Activated CD4-positive, alpha-beta memory T cell treated with anti-CD3 and anti-CD28 coated beads for 36 hours (primary cell): ENCODE data around the gene CELF5. TPM values are rescaled to one million over a fixed set of nuclear protein-coding genes. Genes with fewer than 3 reads are reported as not detected.
"Not testable (repeated sequence)": the region's sequence is repeated elsewhere in the genome, so short reads cannot be mapped to it uniquely, and the experiment has no call there.

ENCODE experiments used
- CTCF ChIA-PET: fragments of 350-600 bp; sonication (Branson Sonifier 250); formaldehyde crosslinking; loops from one replicate; lab custom pipeline; 2021; ENCODE audit warnings: antibody characterized with exemption, inconsistent platforms; lab: Charles Lee
- POLR2A ChIA-PET: fragments of 350-600 bp; sonication (Branson Sonifier 250); formaldehyde crosslinking; loops from one replicate; lab custom pipeline; 2021; ENCODE audit warnings: antibody characterized with exemption; lab: Charles Lee
- DNase-seq: peaks from one replicate; pipeline ENCODE4 v3.0.0-alpha.2; 2020
- H3K27ac Mint-ChIP-seq: one replicate; pipeline ENCODE4 v1.8.0; 2021; ENCODE audit warnings: mixed read lengths
- H3K27me3 Mint-ChIP-seq: one replicate; pipeline ENCODE4 v1.8.0; 2021; ENCODE audit warnings: mixed read lengths
- H3K36me3 Mint-ChIP-seq: one replicate; pipeline ENCODE4 v1.8.0; 2021; ENCODE audit warnings: mixed read lengths
- H3K4me1 Mint-ChIP-seq: one replicate; pipeline ENCODE4 v1.8.0; 2021; ENCODE audit warnings: low read depth, mixed read lengths
- H3K4me3 Mint-ChIP-seq: one replicate; pipeline ENCODE4 v1.8.0; 2021; ENCODE audit warnings: mild to moderate bottlenecking, mixed read lengths
- H3K9me3 Mint-ChIP-seq: one replicate; pipeline ENCODE4 v1.8.0; 2021; ENCODE audit warnings: mixed read lengths
- intact Hi-C: fragments of 100-400 bp; cut with micrococcal nuclease; formaldehyde crosslinking; loops from one replicate; pipeline ENCODE4 v1.15.1; 2023
- total RNA-seq, 2 experiments: library from RNA; stranded (reverse); gene quantifications; one replicate each; pipeline ENCODE4 v1.2.3, GENCODE V29; 2021

The CELF5 gene
- total RNA-seq, 2 experiments from 2014 or later = 0.14 TPM; not detected in 1

GRCh38 chr19:3323658-3324057 lies 99.2 kb downstream of the CELF5 start:
- H3K27ac Mint-ChIP-seq = no peak overlapping the region
- DNase-seq = no peak
- H3K4me1 Mint-ChIP-seq = peaks cover 2% of the 10 kb centered on the region
- no peak overlapping the region for H3K4me3 Mint-ChIP-seq
- CTCF ChIA-PET = interaction anchor here (0.7 to 1.2 kb wide), 5 partner anchors 19 to 149 kb away, joined by 3 to 6 read pairs (median 4); no protein-coding TSS in a partner anchor
- H3K36me3 Mint-ChIP-seq = no peaks in the 10 kb centered on the region
- intact Hi-C loops = no loop called here
- no peaks in the 10 kb centered on the region for H3K9me3 Mint-ChIP-seq
- POLR2A ChIA-PET = no interaction called here
- peaks cover 14% of the 10 kb centered on the region for H3K27me3 Mint-ChIP-seq

- POLR2A ChIA-PET = no interaction called here
- Mint-ChIP-seq H3K36me3 (no peaks in the 10 kb centered on the region), H3K9me3 (no peaks in the 10 kb centered on the region), H3K4me1 (peaks cover 2% of the 10 kb centered on the region), H3K4me3 (no peak overlapping the region), H3K27me3 (peaks cover 14% of the 10 kb centered on the region), H3K27ac (no peak overlapping the region)
- CTCF ChIA-PET = interaction anchor here (1.5 to 6.8 kb wide), 5 partner anchors 19 to 166 kb away, joined by 3 to 88 read pairs (median 10); no protein-coding TSS in a partner anchor
- intact Hi-C loops = no loop called here
- DNase-seq = peak; percentile 84
Observed at GRCh38 chr19:3324405-3324856, 100.0 kb downstream of the CELF5 start.

- no peaks in the 10 kb centered on the region for H3K9me3 Mint-ChIP-seq
- H3K27me3 Mint-ChIP-seq = peaks cover 11% of the 10 kb centered on the region
- ChIA-PET CTCF (interaction anchor here (0.6 to 6.8 kb wide), 10 partner anchors 17 to 573 kb away, joined by 3 to 88 read pairs (median 6); no protein-coding TSS in a partner anchor), POLR2A (no interaction called here)
- no peaks in the 10 kb centered on the region for H3K36me3 Mint-ChIP-seq
- intact Hi-C loops = loop anchor here (5.0 kb wide), 1 partner anchor 162 kb away; no protein-coding TSS in a partner anchor
- peaks cover 2% of the 10 kb centered on the region for H3K4me1 Mint-ChIP-seq
- H3K27ac Mint-ChIP-seq = no peak overlapping the region
- no peak for DNase-seq
- H3K4me3 Mint-ChIP-seq = no peak overlapping the region
Observed at GRCh38 chr19:3325451-3325850, 101.0 kb downstream of the CELF5 start.

- CTCF ChIA-PET = interaction anchor here (1.4 to 6.8 kb wide), 4 partner anchors 100 to 158 kb away, joined by 4 to 88 read pairs (median 22); no protein-coding TSS in a partner anchor
- Mint-ChIP-seq H3K4me1 (peaks cover 2% of the 10 kb centered on the region), H3K9me3 (no peaks in the 10 kb centered on the region), H3K4me3 (no peak overlapping the region), H3K27me3 (peaks cover 3% of the 10 kb centered on the region), H3K36me3 (no peaks in the 10 kb centered on the region), H3K27ac (no peak overlapping the region)
- intact Hi-C loops = loop anchor here (5.0 kb wide), 1 partner anchor 159 kb away; no protein-coding TSS in a partner anchor
- POLR2A ChIA-PET = no interaction called here
- no peak for DNase-seq
Observed at GRCh38 chr19:3328743-3329142, 104.3 kb downstream of the CELF5 start.

GRCh38 chr19:3330047-3330446 lies 105.6 kb downstream of the CELF5 start:
- peaks cover 2% of the 10 kb centered on the region for H3K4me1 Mint-ChIP-seq
- ChIA-PET POLR2A (no interaction called here), CTCF (interaction anchor here (0.8 to 6.8 kb wide), 4 partner anchors 99 to 154 kb away, joined by 3 to 88 read pairs (median 8); no protein-coding TSS in a partner anchor)
- H3K9me3 Mint-ChIP-seq = no peaks in the 10 kb centered on the region
- no peaks in the 10 kb centered on the region for H3K36me3 Mint-ChIP-seq
- intact Hi-C loops = no loop called here
- no peak for DNase-seq
- no peak overlapping the region for H3K27ac Mint-ChIP-seq
- no peak overlapping the region for H3K4me3 Mint-ChIP-seq
- peaks cover 3% of the 10 kb centered on the region for H3K27me3 Mint-ChIP-seq

- intact Hi-C loops, H3K27me3 Mint-ChIP-seq: not testable (repeated sequence)
Observed at GRCh38 chr19:3332232-3332631, 107.8 kb downstream of the CELF5 start.

GRCh38 chr19:3333020-3333583 lies 108.6 kb downstream of the CELF5 start:
- no peaks in the 10 kb centered on the region for H3K9me3 Mint-ChIP-seq
- ChIA-PET POLR2A (no interaction called here), CTCF (interaction anchor here (0.6 kb wide), 1 partner anchor 31 kb away, joined by 3 read pairs; no protein-coding TSS in a partner anchor)
- peaks cover 2% of the 10 kb centered on the region for H3K27me3 Mint-ChIP-seq
- DNase-seq = no peak
- intact Hi-C loops = no loop called here
- H3K4me3 Mint-ChIP-seq = no peak overlapping the region
- H3K4me1 Mint-ChIP-seq = no peaks in the 10 kb centered on the region
- no peak overlapping the region for H3K27ac Mint-ChIP-seq
- H3K36me3 Mint-ChIP-seq = no peaks in the 10 kb centered on the region

More at GRCh38 chr19:3332232-3332631, 107.8 kb downstream of the CELF5 start:
- H3K4me1 Mint-ChIP-seq, H3K27ac Mint-ChIP-seq, CTCF ChIA-PET, H3K36me3 Mint-ChIP-seq, H3K9me3 Mint-ChIP-seq, DNase-seq, POLR2A ChIA-PET, H3K4me3 Mint-ChIP-seq: not testable (repeated sequence)

GRCh38 chr19:3333662-3334061 lies 109.2 kb downstream of the CELF5 start:
- POLR2A ChIA-PET = no interaction called here
- Mint-ChIP-seq H3K4me3 (no peak overlapping the region), H3K27ac (no peak overlapping the region), H3K9me3 (no peaks in the 10 kb centered on the region), H3K27me3 (no peaks in the 10 kb centered on the region), H3K36me3 (no peaks in the 10 kb centered on the region), H3K4me1 (peaks cover 4% of the 10 kb centered on the region)
- CTCF ChIA-PET = interaction anchor here (0.8 to 1.2 kb wide), 2 partner anchors 139 to 152 kb away, joined by 3 read pairs; no protein-coding TSS in a partner anchor
- DNase-seq = no peak
- intact Hi-C loops = no loop called here

- H3K27ac Mint-ChIP-seq, H3K36me3 Mint-ChIP-seq, H3K4me3 Mint-ChIP-seq, intact Hi-C loops, POLR2A ChIA-PET, H3K4me1 Mint-ChIP-seq, DNase-seq, H3K27me3 Mint-ChIP-seq, H3K9me3 Mint-ChIP-seq: not testable (repeated sequence)
- CTCF ChIA-PET = interaction anchor here (0.8 to 1.2 kb wide), 2 partner anchors 138 to 150 kb away, joined by 3 read pairs; no protein-coding TSS in a partner anchor
Observed at GRCh38 chr19:3334749-3335430, 110.4 kb downstream of the CELF5 start.

- POLR2A ChIA-PET = no interaction called here
Observed at GRCh38 chr19:3335431-3336350, 111.2 kb downstream of the CELF5 start.

GRCh38 chr19:3336351-3336679 lies 111.9 kb downstream of the CELF5 start:
- Mint-ChIP-seq H3K9me3 (no peaks in the 10 kb centered on the region), H3K36me3 (no peaks in the 10 kb centered on the region), H3K27ac (no peak overlapping the region), H3K27me3 (no peaks in the 10 kb centered on the region), H3K4me3 (no peak overlapping the region), H3K4me1 (peaks cover 7% of the 10 kb centered on the region)
- DNase-seq = no peak
- ChIA-PET POLR2A (no interaction called here), CTCF (no interaction called here)
- intact Hi-C loops = no loop called here

More at GRCh38 chr19:3335431-3336350, 111.2 kb downstream of the CELF5 start:
- CTCF ChIA-PET = no interaction called here
- no peaks in the 10 kb centered on the region for H3K9me3 Mint-ChIP-seq
- H3K27ac Mint-ChIP-seq = no peak overlapping the region
- no peaks in the 10 kb centered on the region for H3K27me3 Mint-ChIP-seq
- no peak for DNase-seq
- H3K4me1 Mint-ChIP-seq = peaks cover 7% of the 10 kb centered on the region
- no peaks in the 10 kb centered on the region for H3K36me3 Mint-ChIP-seq
- H3K4me3 Mint-ChIP-seq = no peak overlapping the region
- intact Hi-C loops = no loop called here
